Measurements from ENCODE around the gene MBNL2.

The MBNL2 gene

GRCh38 chr13:97249796-97250495 lies 27.8 kb downstream of the MBNL2 start:
- Histone ChIP-seq H3K79me2 (ENCODE audit: low read length) (peaks cover 89% of the 10 kb centered on the region), H3K9me3 (replicated peaks; ENCODE audit: insufficient read depth, low read length) (no peaks in the 10 kb centered on the region), H3F3A (ENCODE audit: insufficient read depth, low read length) (no peaks in the 10 kb centered on the region), H3K36me3 (replicated peaks; ENCODE audit: insufficient read depth, low read length) (no peaks in the 10 kb centered on the region), H4K20me1 (ENCODE audit: insufficient read depth, low read length) (no peaks in the 10 kb centered on the region), H3K27me3 (replicated peaks; ENCODE audit: insufficient read depth, low read length) (no peaks in the 10 kb centered on the region), H2AFZ (ENCODE audit: low read length) (no peak overlapping the region), H3K9me2 (replicated peaks; ENCODE audit: insufficient read depth, low read length) (no peaks in the 10 kb centered on the region), H3K4me1 (ENCODE audit: low read length) (no peaks in the 10 kb centered on the region), H3K4me2 (ENCODE audit: low read depth, low read length) (no peak overlapping the region), H3K27ac (ENCODE audit: low read length) (no peak overlapping the region), H3K4me3 (ENCODE audit: low read length) (no peak overlapping the region), H3K9ac (ENCODE audit: low read length) (no peak overlapping the region)
- TF ChIP-seq CTCF (IDR thresholded peaks at IDR 0.05; ENCODE audit: low read length) (no peak), EZH2phosphoT487 (IDR thresholded peaks at IDR 0.05; ENCODE audit: low read length) (no peak), EZH2 (optimal IDR thresholded peaks at IDR 0.05; ENCODE audit: low read depth, low read length) (no peak)
- DNase-seq: no peak

GRCh38 chr13:97250560-97250959 lies 28.4 kb downstream of the MBNL2 start:
- Histone ChIP-seq H3K4me2 (ENCODE audit: low read depth, low read length) (no peak overlapping the region), H4K20me1 (ENCODE audit: insufficient read depth, low read length) (no peaks in the 10 kb centered on the region), H3K4me1 (ENCODE audit: low read length) (no peaks in the 10 kb centered on the region), H3K9ac (ENCODE audit: low read length) (no peak overlapping the region), H3K27ac (ENCODE audit: low read length) (no peak overlapping the region), H3K36me3 (replicated peaks; ENCODE audit: insufficient read depth, low read length) (no peaks in the 10 kb centered on the region), H2AFZ (ENCODE audit: low read length) (no peak overlapping the region), H3K9me3 (replicated peaks; ENCODE audit: insufficient read depth, low read length) (no peaks in the 10 kb centered on the region), H3K4me3 (ENCODE audit: low read length) (no peak overlapping the region), H3F3A (ENCODE audit: insufficient read depth, low read length) (no peaks in the 10 kb centered on the region), H3K27me3 (replicated peaks; ENCODE audit: insufficient read depth, low read length) (no peaks in the 10 kb centered on the region), H3K79me2 (ENCODE audit: low read length) (peaks cover 89% of the 10 kb centered on the region), H3K9me2 (replicated peaks; ENCODE audit: insufficient read depth, low read length) (no peaks in the 10 kb centered on the region)
- TF ChIP-seq EZH2 (optimal IDR thresholded peaks at IDR 0.05; ENCODE audit: low read depth, low read length) (no peak), CTCF (IDR thresholded peaks at IDR 0.05; ENCODE audit: low read length) (no peak), EZH2phosphoT487 (IDR thresholded peaks at IDR 0.05; ENCODE audit: low read length) (no peak)
- no peak for DNase-seq

GRCh38 chr13:97252735-97253134 lies 30.6 kb downstream of the MBNL2 start:
- no peak overlapping the region for H3K27ac ChIP-seq (ENCODE audit: low read length)

More at GRCh38 chr13:97252735-97253134, 30.6 kb downstream of the MBNL2 start:
- H3K4me2 ChIP-seq (ENCODE audit: low read depth, low read length): no peak overlapping the region
- no peaks in the 10 kb centered on the region for H3K36me3 ChIP-seq (replicated peaks; ENCODE audit: insufficient read depth, low read length)
- no peaks in the 10 kb centered on the region for H3K27me3 ChIP-seq (replicated peaks; ENCODE audit: insufficient read depth, low read length)
- no peak overlapping the region for H3K9ac ChIP-seq (ENCODE audit: low read length)
- no peak overlapping the region for H3K4me3 ChIP-seq (ENCODE audit: low read length)
- H3F3A ChIP-seq (ENCODE audit: insufficient read depth, low read length): no peaks in the 10 kb centered on the region
- no peak overlapping the region for H2AFZ ChIP-seq (ENCODE audit: low read length)
- H3K4me1 ChIP-seq (ENCODE audit: low read length): peaks cover 7% of the 10 kb centered on the region
- H3K79me2 ChIP-seq (ENCODE audit: low read length): peaks cover 86% of the 10 kb centered on the region
- H3K9me3 ChIP-seq (replicated peaks; ENCODE audit: insufficient read depth, low read length): no peaks in the 10 kb centered on the region
- DNase-seq: no peak
- no peak for TF ChIP-seq EZH2 (optimal IDR thresholded peaks at IDR 0.05; ENCODE audit: low read depth, low read length)
- TF ChIP-seq CTCF (IDR thresholded peaks at IDR 0.05; ENCODE audit: low read length): no peak
- no peak for TF ChIP-seq EZH2phosphoT487 (IDR thresholded peaks at IDR 0.05; ENCODE audit: low read length)
- H4K20me1 ChIP-seq (ENCODE audit: insufficient read depth, low read length): no peaks in the 10 kb centered on the region
- H3K9me2 ChIP-seq (replicated peaks; ENCODE audit: insufficient read depth, low read length): no peaks in the 10 kb centered on the region

Measured in MM.1S (cell line).